Measurements from ENCODE around the gene NELFE. TPM values are rescaled to one million over a fixed set of nuclear protein-coding genes. Genes with fewer than 3 reads are reported as not detected.
A peak's percentile ranks its signal among the peaks of the same experiment; 100 is the strongest.
"Not testable (repeated sequence)": the region's sequence is repeated elsewhere in the genome, so short reads cannot be mapped to it uniquely, and the experiment has no call there.

NELFE gene
- total RNA-seq, 1 experiment from 2014 or later: 235 TPM

- no peak for DNase-seq (ENCODE audit: low read depth)
These were observed 39.0 kb downstream of the NELFE start for GRCh38 chr6:31919624-31920303.

DNA sequence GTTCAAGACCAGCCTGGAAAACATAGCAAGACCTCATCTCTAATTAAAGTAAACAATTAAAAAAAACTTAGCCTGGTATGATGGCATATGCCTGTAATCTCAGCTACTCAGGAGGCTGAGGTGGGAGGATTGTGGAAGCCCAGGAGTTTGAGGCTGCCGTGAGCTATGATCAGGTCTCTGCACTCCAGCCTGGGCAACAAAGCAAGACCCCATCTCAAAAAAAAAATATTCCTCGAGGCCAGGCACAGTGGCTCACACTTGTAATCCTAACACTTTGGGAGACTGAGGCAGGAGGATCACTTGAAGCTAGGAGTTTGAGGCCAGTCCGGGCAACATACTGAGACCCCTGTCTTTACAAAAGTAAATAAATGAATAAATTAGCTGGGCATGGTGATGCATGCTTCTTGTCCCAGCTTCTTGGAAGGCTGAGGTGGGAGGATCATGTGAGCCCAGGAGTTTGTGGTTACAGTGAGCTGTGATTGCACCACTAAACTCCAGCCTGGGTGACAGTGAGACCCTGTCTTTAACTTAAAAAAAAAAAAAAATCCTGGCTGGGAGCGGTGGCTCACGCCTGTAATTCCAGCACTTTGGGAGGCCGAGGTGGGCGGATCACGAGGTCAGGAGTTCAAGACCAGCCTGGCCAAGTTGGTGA is 40.6 kb downstream of the NELFE start:
- DNase-seq (ENCODE audit: low read depth): no peak

DNA sequence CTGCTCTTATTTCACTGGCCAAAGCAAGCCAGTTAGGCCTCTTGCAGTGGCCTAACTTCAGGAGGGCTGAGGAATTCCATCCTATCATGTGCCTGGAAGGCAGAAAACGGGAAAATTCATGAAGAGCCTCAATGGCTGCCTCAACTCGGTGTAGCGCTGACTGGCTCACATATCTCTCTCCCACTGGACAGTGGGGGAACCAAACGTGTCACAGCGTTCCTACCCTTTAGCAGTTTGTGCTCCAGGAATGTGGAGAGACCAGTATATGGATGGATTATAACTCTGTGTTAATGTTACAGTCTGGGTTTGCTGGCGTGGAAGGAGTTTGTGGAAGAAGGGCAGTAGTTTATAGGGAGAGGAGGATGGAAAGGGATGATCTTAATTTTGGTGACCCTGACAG is 43.0 kb downstream of the NELFE start:
- no peak for DNase-seq (ENCODE audit: low read depth)

- DNase-seq (ENCODE audit: low read depth): no peak
These were observed 43.4 kb downstream of the NELFE start for GRCh38 chr6:31915351-31915750.

DNA sequence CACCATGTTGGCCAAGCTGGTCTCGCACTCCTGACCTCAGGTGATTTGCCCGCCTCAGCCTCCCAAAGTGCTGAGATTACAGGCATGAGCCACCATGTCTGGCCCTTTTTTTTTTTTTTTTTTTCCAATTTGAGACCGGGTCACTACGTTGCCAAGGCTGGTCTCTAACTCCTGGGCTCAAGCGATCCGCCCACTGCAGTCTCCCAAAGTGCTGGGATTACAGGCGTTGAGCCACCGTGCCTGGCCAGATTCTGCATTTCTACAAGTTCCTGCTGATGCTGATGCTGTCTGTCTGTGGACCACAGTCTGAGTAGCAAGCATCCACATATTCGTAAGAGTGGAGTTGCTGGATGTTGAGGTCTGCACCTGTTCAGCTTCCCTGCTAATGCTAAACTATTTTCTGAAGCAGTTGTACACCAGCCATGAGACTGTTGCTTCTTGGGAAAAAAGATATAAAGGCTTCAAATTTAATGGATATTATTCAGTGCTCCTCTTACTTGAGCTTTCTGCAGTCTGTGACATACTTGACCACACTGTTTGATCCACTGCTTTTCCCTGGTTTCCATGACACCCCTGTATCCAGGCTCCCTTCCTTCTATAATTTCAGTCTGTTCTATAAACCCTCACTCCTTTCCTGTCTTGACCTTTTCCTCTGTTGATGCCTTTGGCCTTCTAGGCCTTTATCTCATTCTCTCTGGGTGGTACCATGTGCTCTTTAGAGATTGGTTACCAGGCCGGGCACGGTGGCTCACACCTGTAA is 46.8 kb downstream of the NELFE start:
- DNase-seq (ENCODE audit: low read depth): no peak

DNA sequence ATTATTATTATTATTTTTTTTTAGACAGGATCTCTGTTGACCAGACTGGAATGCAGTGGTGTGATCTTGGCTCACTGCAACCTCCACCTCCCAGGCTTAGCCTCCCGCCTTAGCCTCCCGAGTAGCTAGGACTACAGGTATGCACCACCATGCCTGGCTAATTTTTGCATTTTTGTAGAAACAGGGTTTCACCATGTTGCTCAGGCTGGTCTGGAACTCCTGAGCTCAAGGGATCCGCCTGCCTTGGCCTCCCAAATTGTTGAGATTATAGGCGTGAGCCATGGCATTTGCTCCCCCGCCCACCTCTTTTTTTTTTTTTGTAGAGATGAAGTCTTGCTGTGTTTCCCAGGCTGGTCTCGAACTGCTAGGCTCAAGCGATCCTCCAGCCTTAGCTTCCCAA is 49.5 kb downstream of the NELFE start:
- DNase-seq (ENCODE audit: low read depth): not testable (repeated sequence)

- DNase-seq (ENCODE audit: low read depth): peak; percentile 45
These were observed 50.0 kb downstream of the NELFE start for GRCh38 chr6:31908791-31909190.

- DNase-seq (ENCODE audit: low read depth): not testable (repeated sequence)
These were observed 50.5 kb downstream of the NELFE start for GRCh38 chr6:31908255-31908654.

DNA sequence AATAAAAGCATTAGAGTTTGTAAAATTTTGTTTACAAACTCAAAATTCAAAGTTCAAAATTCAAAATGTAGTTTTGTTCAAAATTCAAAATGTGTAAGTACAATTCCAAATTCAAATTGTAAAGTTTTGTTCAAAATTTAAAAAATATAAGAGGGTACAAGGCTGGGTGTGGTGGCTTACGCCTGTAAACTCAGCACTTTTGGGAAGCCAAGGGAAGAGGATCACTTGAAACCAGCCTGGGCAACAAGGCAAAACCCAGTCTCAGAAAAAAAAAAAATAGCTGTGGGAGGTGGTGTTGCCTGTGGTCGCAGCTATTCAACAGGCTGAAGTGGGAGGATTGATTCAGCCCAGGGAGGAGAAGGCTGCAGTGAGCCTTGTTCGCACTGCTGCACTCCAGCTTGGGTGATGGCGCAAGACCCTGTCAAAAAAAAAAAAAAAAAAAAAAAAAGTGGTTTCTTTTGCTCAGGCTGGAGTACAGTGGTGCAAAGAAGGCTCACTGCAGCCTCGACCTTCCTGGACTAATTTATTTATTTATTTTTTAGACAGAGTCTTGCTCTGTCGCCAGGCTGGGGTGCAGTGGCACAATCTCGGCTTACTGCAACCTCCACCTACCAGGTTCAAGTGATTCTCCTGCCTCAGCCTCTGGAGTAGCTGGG is 51.5 kb downstream of the NELFE start:
- DNase-seq (ENCODE audit: low read depth): peak; percentile 82

GRCh38 chr6:31906727-31907126 is 52.0 kb downstream of the NELFE start:
- not testable (repeated sequence) for DNase-seq (ENCODE audit: low read depth)

GRCh38 chr6:31906122-31906521 is 52.6 kb downstream of the NELFE start:
- DNase-seq (ENCODE audit: low read depth): no peak

DNA sequence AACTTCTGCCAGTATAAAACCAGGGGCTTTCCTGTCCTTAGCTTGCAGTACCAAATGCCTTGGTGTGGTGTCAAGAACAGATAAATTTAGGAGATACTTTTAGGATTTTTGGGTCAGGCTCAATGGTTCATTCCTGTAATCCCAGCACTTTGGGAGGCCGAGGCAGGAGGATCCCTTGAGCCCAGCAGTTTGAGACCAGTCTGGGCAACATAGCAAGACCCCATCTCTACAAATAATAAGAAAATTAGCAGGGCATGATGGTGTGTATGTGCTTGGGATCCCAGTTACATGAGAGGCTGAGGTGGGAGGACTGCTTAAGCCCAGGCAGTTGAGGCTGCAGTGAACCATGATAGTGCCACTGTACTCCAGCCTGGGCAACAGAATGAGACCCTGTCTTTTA is 53.7 kb downstream of the NELFE start:
- DNase-seq (ENCODE audit: low read depth): no peak

DNA sequence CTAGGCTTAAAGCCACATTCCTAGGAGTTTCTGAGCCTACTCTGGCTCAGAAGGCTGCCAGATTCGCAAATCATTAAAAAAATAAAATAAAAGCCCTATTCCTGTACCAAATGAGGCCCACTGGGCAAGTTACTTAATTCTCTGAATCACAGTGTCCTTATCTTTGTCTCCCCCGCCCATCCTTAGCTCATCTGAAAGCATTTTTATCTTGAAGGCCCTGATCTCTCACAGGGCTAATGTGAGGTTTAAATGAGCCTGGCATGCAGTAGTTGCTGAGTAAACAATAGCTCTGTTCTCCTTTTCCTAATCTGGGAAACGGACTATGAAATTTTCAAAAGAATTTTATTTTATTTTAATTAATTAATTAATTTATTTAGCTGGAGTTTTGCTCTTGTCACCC is 54.8 kb downstream of the NELFE start:
- DNase-seq (ENCODE audit: low read depth): no peak

Other genes starting within 250 kb of the NELFE start
- gene LY6G6D, start 243.6 kb downstream of the NELFE start, total RNA-seq (2014; rRNA removed; shearing (Covaris generic)): not detected in 2 replicates
- not detected in 2 replicates for gene LY6G6C, start 237.2 kb downstream of the NELFE start, total RNA-seq (2014; rRNA removed; shearing (Covaris generic))
- gene MPIG6B, start 235.6 kb downstream of the NELFE start, total RNA-seq (2014; rRNA removed; shearing (Covaris generic)): not detected in 2 replicates
- gene DDAH2, start 229.7 kb downstream of the NELFE start, total RNA-seq (2014; rRNA removed; shearing (Covaris generic)): 39.4 and 53.3 TPM in 2 replicates
- gene CLIC1, start 222.4 kb downstream of the NELFE start, total RNA-seq (2014; rRNA removed; shearing (Covaris generic)): 1,387 and 1,552 TPM in 2 replicates
- 14.1 and 17.8 TPM in 2 replicates for gene MSH5, start 219.0 kb downstream of the NELFE start, total RNA-seq (2014; rRNA removed; shearing (Covaris generic))
- gene SAPCD1, start 196.3 kb downstream of the NELFE start, total RNA-seq (2014; rRNA removed; shearing (Covaris generic)): 0.72 and 2.7 TPM in 2 replicates
- gene VWA7, start 181.6 kb downstream of the NELFE start, total RNA-seq (2014; rRNA removed; shearing (Covaris generic)): 0.10 and 0.36 TPM in 2 replicates
- 26.4 and 33.6 TPM in 2 replicates for gene VARS1, start 163.2 kb downstream of the NELFE start, total RNA-seq (2014; rRNA removed; shearing (Covaris generic))
- 145 and 164 TPM in 2 replicates for gene LSM2, start 152.0 kb downstream of the NELFE start, total RNA-seq (2014; rRNA removed; shearing (Covaris generic))
- 0.68 and 0.84 TPM in 2 replicates for gene HSPA1L, start 143.7 kb downstream of the NELFE start, total RNA-seq (2014; rRNA removed; shearing (Covaris generic))
- gene HSPA1A, start 143.4 kb downstream of the NELFE start, total RNA-seq (2014; rRNA removed; shearing (Covaris generic)): 141 and 155 TPM in 2 replicates
- gene HSPA1B, start 131.2 kb downstream of the NELFE start, total RNA-seq (2014; rRNA removed; shearing (Covaris generic)): 82.1 and 101 TPM in 2 replicates
- gene NEU1, start 96.2 kb downstream of the NELFE start, total RNA-seq (2014; rRNA removed; shearing (Covaris generic)): 55.3 and 66.7 TPM in 2 replicates
- gene SLC44A4, start 80.0 kb downstream of the NELFE start, total RNA-seq (2014; rRNA removed; shearing (Covaris generic)): 1.5 TPM in 1 of 2 replicates, not detected in the other
- 38.6 and 46.1 TPM in 2 replicates for gene EHMT2, start 61.3 kb downstream of the NELFE start, total RNA-seq (2014; rRNA removed; shearing (Covaris generic))
- gene ZBTB12, start 56.9 kb downstream of the NELFE start, total RNA-seq (2014; rRNA removed; shearing (Covaris generic)): 1.2 and 1.4 TPM in 2 replicates
- gene C2, start 31.3 kb downstream of the NELFE start, total RNA-seq (2014; rRNA removed; shearing (Covaris generic)): not detected in 2 replicates
- gene CFB, start 12.9 kb downstream of the NELFE start, total RNA-seq (2014; rRNA removed; shearing (Covaris generic)): 0.72 and 1.8 TPM in 2 replicates
- gene SKIC2, start 204 bp upstream of the NELFE start, total RNA-seq (2014; rRNA removed; shearing (Covaris generic)): 30.4 and 36.5 TPM in 2 replicates
- gene DXO, start 13.2 kb upstream of the NELFE start, total RNA-seq (2014; rRNA removed; shearing (Covaris generic)): 21.0 and 27.8 TPM in 2 replicates
- gene C4A, start 23.1 kb upstream of the NELFE start, total RNA-seq (2014; rRNA removed; shearing (Covaris generic)): 0.96 and 1.3 TPM in 2 replicates
- 0.68 and 0.72 TPM in 2 replicates for gene C4B, start 55.8 kb upstream of the NELFE start, total RNA-seq (2014; rRNA removed; shearing (Covaris generic))
- gene CYP21A2, start 79.4 kb upstream of the NELFE start, total RNA-seq (2014; rRNA removed; shearing (Covaris generic)): not detected in 2 replicates
- gene TNXB, start 150.4 kb upstream of the NELFE start, total RNA-seq (2014; rRNA removed; shearing (Covaris generic)): 0.12 and 0.20 TPM in 2 replicates
- 20.5 and 23.5 TPM in 2 replicates for gene ATF6B, start 169.3 kb upstream of the NELFE start, total RNA-seq (2014; rRNA removed; shearing (Covaris generic))
- 14.5 and 15.2 TPM in 2 replicates for gene FKBPL, start 171.3 kb upstream of the NELFE start, total RNA-seq (2014; rRNA removed; shearing (Covaris generic))
- gene PRRT1, start 193.0 kb upstream of the NELFE start, total RNA-seq (2014; rRNA removed; shearing (Covaris generic)): 0.49 TPM in 1 of 2 replicates, not detected in the other
- gene PPT2, start 195.2 kb upstream of the NELFE start, total RNA-seq (2014; rRNA removed; shearing (Covaris generic)): 22.9 and 25.1 TPM in 2 replicates
- 0.59 and 2.8 TPM in 2 replicates for gene EGFL8, start 205.6 kb upstream of the NELFE start, total RNA-seq (2014; rRNA removed; shearing (Covaris generic))
- 59.4 and 82.3 TPM in 2 replicates for gene AGPAT1, start 217.1 kb upstream of the NELFE start, total RNA-seq (2014; rRNA removed; shearing (Covaris generic))
- 106 and 113 TPM in 2 replicates for gene RNF5, start 219.4 kb upstream of the NELFE start, total RNA-seq (2014; rRNA removed; shearing (Covaris generic))
- gene AGER, start 225.3 kb upstream of the NELFE start, total RNA-seq (2014; rRNA removed; shearing (Covaris generic)): 0.98 and 1.6 TPM in 2 replicates
- 14.4 and 15.7 TPM in 2 replicates for gene PBX2, start 231.2 kb upstream of the NELFE start, total RNA-seq (2014; rRNA removed; shearing (Covaris generic))
- 4.1 and 5.8 TPM in 2 replicates for gene GPSM3, start 233.7 kb upstream of the NELFE start, total RNA-seq (2014; rRNA removed; shearing (Covaris generic))